GM19351 (cell line): ENCODE data around the gene ARIH2.
"Not testable (repeated sequence)": the region's sequence is repeated elsewhere in the genome, so short reads cannot be mapped to it uniquely, and the experiment has no call there.

ENCODE experiments used
- ATAC-seq: cut with Tn5 transposase; IDR thresholded peaks from one replicate; pipeline ENCODE4 v1.9.1; 2021; ENCODE audit warnings: mild to moderate bottlenecking, moderate library complexity; ENCODE audit not compliant: unreplicated experiment

ARIH2 gene

GRCh38 chr3:48918388-48919214 lies at the start of gene ARIH2:
ARIH2 (plus strand) TSS chr3:48918842; CDS start chr3:48927559, 8,717 bp downstream.
- ATAC-seq: peak; percentile 72

- ATAC-seq: no peak
Observed at GRCh38 chr3:48877671-48878070, 41.0 kb upstream of the ARIH2 start.

DNA sequence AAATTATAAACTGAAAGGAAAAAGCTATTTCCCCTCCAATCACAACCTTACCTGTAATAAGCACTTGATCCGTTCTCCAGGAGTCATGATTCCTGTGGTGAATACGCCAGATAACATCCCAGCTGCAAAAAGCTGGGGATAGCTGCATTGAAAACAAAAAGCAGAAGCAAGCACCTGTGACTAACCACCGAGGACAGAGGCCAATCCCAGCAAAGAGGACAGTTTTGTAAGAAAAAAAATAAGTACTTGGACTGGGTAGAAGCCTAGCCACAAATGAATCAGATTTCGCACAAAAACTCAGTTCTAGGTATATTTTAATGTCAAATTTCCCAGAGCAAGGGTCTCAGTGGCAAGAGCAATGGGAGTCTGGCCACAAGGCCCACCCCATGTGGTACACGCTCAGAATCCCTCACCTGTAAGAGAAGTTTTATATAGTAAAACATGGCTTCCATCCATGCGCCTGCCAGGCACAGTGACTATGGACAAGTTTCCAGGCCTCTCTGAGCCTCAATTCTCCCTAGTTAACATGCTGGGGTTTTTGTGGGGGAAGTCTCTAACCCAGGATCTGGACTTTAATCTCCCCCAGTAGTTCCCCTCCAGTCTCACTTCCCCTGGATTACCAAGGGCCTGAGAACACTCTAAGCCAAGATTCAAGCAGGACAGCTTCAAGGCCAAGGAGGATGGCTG lies 39.2 kb upstream of the ARIH2 start:
- ATAC-seq: no peak

- no peak for ATAC-seq
Observed at GRCh38 chr3:48879994-48880377, 38.7 kb upstream of the ARIH2 start.

- no peak for ATAC-seq
Observed at GRCh38 chr3:48881006-48881405, 37.6 kb upstream of the ARIH2 start.

DNA sequence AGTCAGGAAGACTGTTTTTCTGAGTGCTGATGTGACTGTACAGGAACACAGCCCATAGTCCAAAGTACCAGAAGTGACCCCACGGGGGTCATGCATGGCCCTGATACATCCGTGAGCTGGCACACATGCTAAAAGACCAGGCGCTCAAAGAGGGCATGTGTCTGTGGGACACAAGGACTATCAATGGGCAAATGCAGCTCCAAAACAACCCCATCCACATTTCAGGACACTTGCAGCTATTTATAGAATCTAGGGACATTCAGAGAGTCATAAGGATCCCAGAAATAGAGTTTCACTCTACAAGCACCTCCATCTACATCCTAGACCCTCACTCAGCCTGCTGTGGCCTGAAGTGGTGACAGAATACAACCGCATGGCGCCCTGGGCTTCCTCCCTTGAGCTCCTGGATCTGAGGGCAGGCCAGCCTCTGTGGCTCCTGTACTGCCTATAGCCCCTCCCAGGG lies 37.0 kb upstream of the ARIH2 start:
- no peak for ATAC-seq

DNA sequence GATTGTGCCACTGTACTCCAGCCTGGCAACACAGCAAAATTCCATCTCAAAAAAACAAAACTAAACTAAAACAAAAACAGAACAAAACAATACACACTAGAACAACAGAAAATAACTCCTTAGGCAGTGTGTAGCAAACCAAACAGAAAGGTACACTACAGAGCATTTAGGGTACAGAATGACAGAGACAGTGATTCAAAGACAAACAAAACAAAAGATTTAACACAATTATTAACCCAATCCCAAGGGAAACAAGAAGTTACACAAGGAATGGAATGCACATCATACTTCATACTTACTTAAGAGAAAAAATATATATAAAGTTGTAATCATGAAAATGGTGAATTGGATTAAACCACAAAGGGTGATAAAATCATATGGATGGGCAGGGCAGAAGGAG lies 32.9 kb upstream of the ARIH2 start:
- no peak for ATAC-seq

DNA sequence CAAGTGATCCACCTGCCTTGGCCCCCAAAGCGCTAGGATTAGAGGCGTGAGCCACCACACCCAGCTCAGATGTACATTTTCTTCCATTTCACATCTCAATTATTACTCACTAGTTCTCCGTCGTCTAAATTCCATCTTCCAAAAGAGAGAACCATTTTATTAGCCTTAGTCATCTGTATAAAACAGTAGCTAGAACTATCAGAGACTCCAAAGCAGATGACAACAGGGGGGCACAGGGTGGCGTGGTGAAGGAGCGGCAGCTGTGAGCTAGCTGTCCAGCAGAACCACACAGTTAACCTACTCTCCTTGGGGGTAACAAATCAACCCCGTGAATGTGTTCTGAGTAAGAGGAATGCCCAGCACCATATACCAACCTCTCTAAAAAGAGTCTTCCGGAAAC lies 27.0 kb upstream of the ARIH2 start:
- no peak for ATAC-seq

DNA sequence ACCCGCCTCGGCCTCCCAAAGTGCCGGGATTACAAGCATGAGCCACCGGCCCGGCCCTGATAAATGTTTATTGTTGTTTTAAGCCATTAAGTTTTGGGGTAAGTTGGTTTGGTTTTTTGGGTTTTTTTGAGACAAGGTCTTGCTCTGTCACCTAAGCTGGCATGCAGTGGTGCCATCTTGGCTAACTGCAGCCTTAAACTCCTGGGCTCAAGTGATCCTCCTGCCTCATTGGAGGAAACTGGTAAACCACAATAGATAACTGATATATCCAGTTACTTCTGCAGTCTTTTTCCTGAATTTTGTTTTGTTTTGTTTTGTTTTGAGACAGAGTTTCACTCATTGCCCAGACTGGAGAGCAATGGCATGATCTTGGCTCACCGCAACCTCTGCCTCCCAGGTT lies 24.1 kb upstream of the ARIH2 start:
- ATAC-seq: no peak

DNA sequence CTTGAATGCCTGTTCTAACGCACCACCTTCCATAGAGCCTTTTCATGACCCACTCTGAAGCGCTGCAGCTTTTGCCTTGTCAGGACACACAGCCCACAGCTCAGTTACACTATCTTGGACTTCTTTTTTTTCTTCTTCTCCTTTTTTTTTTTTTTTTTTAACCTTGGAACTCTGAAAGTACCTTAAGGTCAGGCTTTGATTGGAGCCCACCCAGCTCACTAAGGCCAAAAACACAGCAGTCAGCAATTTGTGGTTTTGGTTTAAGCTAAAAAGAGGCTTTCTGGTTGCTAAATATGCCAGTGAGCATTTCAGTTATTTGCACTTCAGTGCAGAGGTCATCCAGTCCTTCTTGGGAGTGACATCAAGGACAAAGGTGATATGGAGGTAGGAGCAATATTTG lies 21.7 kb upstream of the ARIH2 start:
- ATAC-seq: no peak

GRCh38 chr3:48897460-48898376 lies 20.9 kb upstream of the ARIH2 start:
- no peak for ATAC-seq

- ATAC-seq: peak; percentile 93
Observed at GRCh38 chr3:48898383-48899234, 20.0 kb upstream of the ARIH2 start, which contains the start of gene SLC25A20. SLC25A20 (minus strand) TSS chr3:48898882; CDS start chr3:48898794, 88 bp downstream.

GRCh38 chr3:48899273-48899672 lies 19.4 kb upstream of the ARIH2 start:
- no peak for ATAC-seq

DNA sequence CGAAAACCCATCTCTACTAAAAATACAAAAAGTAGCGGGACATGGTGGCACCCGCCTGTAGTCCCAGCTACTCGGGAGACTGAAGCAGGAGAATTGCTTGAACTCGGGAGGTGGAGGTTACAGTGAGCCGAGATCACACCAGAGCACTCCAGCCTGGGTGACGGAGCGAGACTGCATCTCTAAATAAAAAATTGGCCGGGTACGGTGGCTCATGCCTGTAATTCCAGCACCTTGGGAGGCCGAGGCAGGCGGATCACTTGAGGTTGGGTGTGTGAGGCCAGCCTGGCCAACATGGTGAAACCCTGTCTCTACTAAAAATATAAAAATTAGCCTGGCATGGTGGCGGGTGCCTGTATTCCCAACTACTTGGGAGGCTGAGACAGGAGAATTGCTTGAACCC lies 11.6 kb upstream of the ARIH2 start:
- ATAC-seq: not testable (repeated sequence)

GRCh38 chr3:48915296-48915695 lies 3.3 kb upstream of the ARIH2 start:
- ATAC-seq: no peak

DNA sequence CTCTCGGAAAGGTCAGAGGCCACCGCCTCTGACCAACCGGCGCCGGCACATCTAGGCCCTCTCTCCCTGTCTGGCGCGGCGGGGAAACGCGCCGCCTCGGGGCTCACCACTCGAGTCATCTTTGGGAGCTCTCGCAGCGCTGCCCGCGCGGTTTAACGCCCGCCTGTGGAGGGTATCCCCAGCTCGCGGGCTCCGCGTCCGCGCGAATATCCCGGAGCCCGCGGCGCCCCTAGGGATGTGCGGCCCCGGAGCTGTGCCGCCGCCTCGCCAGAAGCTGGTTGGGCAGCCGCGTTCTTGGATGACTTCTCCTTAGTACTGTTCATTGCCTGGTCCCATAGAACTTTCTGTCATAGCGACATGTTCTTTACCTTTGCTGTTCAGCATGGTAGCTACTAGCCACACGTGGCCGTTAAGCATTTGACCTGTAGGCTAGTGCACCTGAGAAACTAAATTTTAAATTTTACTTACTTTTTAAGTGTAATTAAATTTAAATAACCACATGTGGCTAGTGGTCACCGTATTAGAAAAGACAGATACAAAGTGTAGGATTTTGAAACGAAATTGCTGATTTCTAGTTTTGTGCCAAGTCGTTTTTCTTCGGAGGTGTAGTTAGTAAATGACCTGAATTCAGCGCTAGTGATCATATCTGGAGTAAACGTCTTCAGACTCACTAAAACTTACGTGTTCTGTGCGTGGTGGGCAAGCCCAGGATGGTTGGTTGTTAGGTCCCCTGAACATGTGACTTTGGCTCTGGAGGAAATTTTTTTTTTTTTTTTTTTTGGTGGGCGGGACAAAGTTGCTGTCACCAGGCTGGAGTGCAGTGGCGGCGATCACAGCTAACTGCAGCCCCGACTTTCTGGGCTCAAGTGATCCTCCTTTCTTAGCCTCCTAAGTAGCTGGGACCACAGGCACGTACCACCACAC lies 835 bp downstream of the ARIH2 start:
- ATAC-seq: peak; percentile 8

GRCh38 chr3:48926425-48927392 lies 8.1 kb downstream of the ARIH2 start:
- no peak for ATAC-seq

- ATAC-seq: no peak
Observed at GRCh38 chr3:48927928-48928327, 9.3 kb downstream of the ARIH2 start.
